HepG2 (cell line): ENCODE results near the gene EFNA3. TPM values are rescaled to one million over a fixed set of nuclear protein-coding genes. Genes with fewer than 3 reads are reported as not detected.

Experiments
- ATF6 ChIP-seq: sonication (generic); formaldehyde crosslinking; conservative IDR thresholded peaks from 2 replicates; pipeline ENCODE4 v1.4.0; 2020; ENCODE audit warnings: missing genetic modification reagents
- ATM ChIP-seq: fragments of 450-650 bp; IDR thresholded peaks from 2 replicates; pipeline ENCODE4 v1.7.1; 2017; ENCODE audit warnings: mild to moderate bottlenecking, borderline replicate concordance
- CENPX ChIP-seq: sonication (generic); formaldehyde crosslinking; IDR thresholded peaks from 2 replicates; pipeline ENCODE4 v1.9.0; 2021; ENCODE audit warnings: mild to moderate bottlenecking, missing genetic modification reagents, moderate library complexity
- GZF1 ChIP-seq: sonication (generic); formaldehyde crosslinking; IDR thresholded peaks from 2 replicates; pipeline ENCODE4 v1.5.1; 2020; ENCODE audit warnings: mild to moderate bottlenecking, missing genetic modification reagents
- HDAC2 ChIP-seq: sonication (generic); formaldehyde crosslinking; IDR thresholded peaks from 2 replicates; pipeline ENCODE4 v1.4.0; 2020; ENCODE audit warnings: missing genetic modification reagents
- MAFF ChIP-seq: IDR thresholded peaks from 2 replicates; pipeline ENCODE4 v1.6.1; 2011; ENCODE audit warnings: low read depth, low read length, improper control_type of control experiment
- MEIS1 ChIP-seq: sonication (generic); formaldehyde crosslinking; IDR thresholded peaks from 2 replicates; pipeline ENCODE4 v1.9.0; 2021; ENCODE audit warnings: mild to moderate bottlenecking, missing genetic modification reagents, moderate library complexity, borderline replicate concordance
- MEIS2 ChIP-seq: sonication (generic); formaldehyde crosslinking; IDR thresholded peaks from 2 replicates; pipeline ENCODE4 v1.9.0; 2021; ENCODE audit warnings: mild to moderate bottlenecking, missing genetic modification reagents
- PRPF4 ChIP-seq: fragments of 200-400 bp; formaldehyde crosslinking; IDR thresholded peaks from 2 replicates; pipeline ENCODE4 v1.6.1; 2016; ENCODE audit warnings: low read length, low read depth; ENCODE audit not compliant: poor library complexity, severe bottlenecking
- RXRB ChIP-seq: IDR thresholded peaks from 2 replicates; pipeline ENCODE4 v1.6.1; 2016; ENCODE audit warnings: borderline replicate concordance, missing genetic modification reagents, missing compliant biosample characterization
- SCMH1 ChIP-seq: sonication (generic); formaldehyde crosslinking; IDR thresholded peaks from 2 replicates; pipeline ENCODE4 v1.9.0; 2021; ENCODE audit warnings: missing genetic modification reagents, mild to moderate bottlenecking, borderline replicate concordance
- SNAPC2 ChIP-seq: sonication (generic); formaldehyde crosslinking; IDR thresholded peaks from 2 replicates; pipeline ENCODE4 v1.8.1; 2022; ENCODE audit warnings: mild to moderate bottlenecking, missing genetic modification reagents
- SSRP1 ChIP-seq: IDR thresholded peaks from 2 replicates; pipeline ENCODE4 v1.6.1; 2016; ENCODE audit warnings: control low read depth
- TRIM24 ChIP-seq: sonication (generic); formaldehyde crosslinking; IDR thresholded peaks from 2 replicates; pipeline ENCODE4 v1.8.0; 2022; ENCODE audit warnings: mild to moderate bottlenecking, missing genetic modification reagents
- ZBTB3 ChIP-seq: sonication (generic); formaldehyde crosslinking; IDR thresholded peaks from 2 replicates; pipeline ENCODE4 v1.4.0; 2020; ENCODE audit warnings: low read depth, mild to moderate bottlenecking, moderate library complexity, missing genetic modification reagents, borderline replicate concordance
- ZKSCAN8 ChIP-seq: IDR thresholded peaks from 2 replicates; pipeline ENCODE4 v1.6.1; 2016; ENCODE audit warnings: borderline replicate concordance, missing genetic modification reagents, missing compliant biosample characterization
- ZNF101 ChIP-seq: sonication (generic); formaldehyde crosslinking; IDR thresholded peaks from 2 replicates; pipeline ENCODE4 v1.4.0; 2020; ENCODE audit warnings: mild to moderate bottlenecking, low read depth, missing genetic modification reagents, borderline replicate concordance
- ZNF30 ChIP-seq: sonication (generic); formaldehyde crosslinking; IDR thresholded peaks from 2 replicates; pipeline ENCODE4 v1.5.0; 2020; ENCODE audit warnings: mild to moderate bottlenecking, missing genetic modification reagents
- ZNF510 ChIP-seq: sonication (generic); formaldehyde crosslinking; IDR thresholded peaks from 2 replicates; pipeline ENCODE4 v1.4.0; 2020; ENCODE audit warnings: low read depth, mild to moderate bottlenecking, missing genetic modification reagents
- ZNF616 ChIP-seq: sonication (generic); formaldehyde crosslinking; IDR thresholded peaks from 2 replicates; pipeline ENCODE4 v1.5.0; 2020; ENCODE audit warnings: low read depth, mild to moderate bottlenecking, missing genetic modification reagents
- ZNF713 ChIP-seq: sonication (generic); formaldehyde crosslinking; IDR thresholded peaks from 2 replicates; pipeline ENCODE4 v1.4.0; 2020; ENCODE audit warnings: mild to moderate bottlenecking, missing genetic modification reagents
- ZNF720 ChIP-seq: sonication (generic); formaldehyde crosslinking; IDR thresholded peaks from 2 replicates; pipeline ENCODE4 v1.4.0; 2020; ENCODE audit warnings: missing genetic modification reagents
- ZNF850 ChIP-seq: sonication (generic); formaldehyde crosslinking; conservative IDR thresholded peaks from 2 replicates; pipeline ENCODE4 v1.9.0; 2021; ENCODE audit warnings: mild to moderate bottlenecking, missing genetic modification reagents
- ZSCAN31 ChIP-seq: sonication (generic); formaldehyde crosslinking; IDR thresholded peaks from 2 replicates; pipeline ENCODE4 v1.5.0; 2020; ENCODE audit warnings: low read depth, mild to moderate bottlenecking, missing genetic modification reagents
- polyA plus RNA-seq, 8 experiments: library from polyadenylated mRNA; depleted of rRNA in 3 of 8; stranded (reverse) in 7 of 8; unstranded in 1 of 8; fragments of >200 nt; fragmentation: Illumina TruSeq in 4 of 8; extraction: Trizol in 4 of 8; gene quantifications; 2 replicates each; pipeline versions ENCODE4 v1.2.1 to v1.2.3, GENCODE V29; 2011 to 2016; ENCODE audit warnings: low read depth in 4 of 8, missing spikeins in 1 of 8, mixed read lengths in 1 of 8; ENCODE audit not compliant: insufficient read depth in 1 of 8
- total RNA-seq, 5 experiments: library from RNA; depleted of rRNA; stranded (reverse); fragments of >200 nt; fragmentation: Illumina TruSeq; extraction: Trizol; gene quantifications; 2 replicates each; pipeline ENCODE4 v1.2.3, GENCODE V29; 2016; ENCODE audit warnings: low read depth in 1 of 5
- TF ChIP-seq, protein P1 (sequence below): IDR thresholded peaks from 2 replicates; pipeline ENCODE4 v1.6.1; 2016; ENCODE audit warnings: missing compliant biosample characterization, missing genetic modification reagents, borderline replicate concordance
- TF ChIP-seq, protein P2 (sequence below): sonication (generic); formaldehyde crosslinking; IDR thresholded peaks from 2 replicates; pipeline ENCODE4 v1.4.0; 2020; ENCODE audit warnings: missing genetic modification reagents, mild to moderate bottlenecking, borderline replicate concordance

Gene EFNA3
- total and polyA plus RNA-seq, 2 of the 13 experiments (the other 11 are each of a cell fraction or from before 2014, with no cell fraction given) = 1.0 to 5.7 TPM

DNA sequence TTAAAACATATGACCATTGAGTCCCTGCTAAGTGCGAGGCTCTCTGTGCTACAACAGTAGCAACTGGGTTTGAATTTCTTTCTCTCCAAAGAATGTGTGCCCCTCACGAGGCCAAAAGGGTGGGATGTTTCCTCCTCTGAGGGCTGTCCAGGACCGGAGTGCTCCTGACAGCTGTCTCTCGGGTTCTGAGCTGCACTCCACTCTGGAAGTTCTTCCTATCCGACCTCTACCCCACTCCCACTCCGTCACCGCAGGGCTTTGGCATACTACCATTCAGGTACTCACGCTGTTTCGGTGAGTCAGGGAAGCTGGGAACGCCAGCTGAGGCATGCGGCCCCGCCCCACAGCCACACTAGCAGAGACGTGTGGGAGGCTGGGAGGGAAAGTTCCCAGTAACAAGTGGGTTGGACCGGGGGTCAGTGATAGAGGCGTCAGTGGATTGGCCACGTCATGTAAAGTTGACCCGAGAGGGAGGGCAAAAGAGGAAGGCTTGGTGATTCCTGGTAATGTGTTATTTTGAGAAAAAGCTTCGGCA lies 56.3 kb downstream of the EFNA3 start (continued):
- TF ChIP-seq RXRB (CRISPR knock-in tag) (peak; percentile 84), SNAPC2 (peak; percentile 78; the same call in 1 of the 2 replicates), ZNF850 (CRISPR knock-in tag) (no peak), ZNF720 (CRISPR knock-in tag) (no peak), CENPX (CRISPR knock-in tag) (no peak), ATM (no peak), ZSCAN31 (CRISPR knock-in tag) (no peak), MAFF (no peak), SSRP1 (CRISPR knock-in tag) (no peak; the same call in 1 of the 2 replicates), SCMH1 (no peak), GZF1 (CRISPR knock-in tag) (no peak), ZNF616 (no peak), ZNF713 (no peak), MEIS2 (CRISPR knock-in tag) (peak; percentile 75; the same call in 1 of the 2 replicates), ATF6 (no peak), PRPF4 (no peak), ZNF510 (no peak), ZKSCAN8 (CRISPR knock-in tag) (no peak; the same call in 1 of the 2 replicates), ZBTB3 (no peak; the same call in 1 of the 2 replicates), ZNF30 (CRISPR knock-in tag) (no peak), HDAC2 (CRISPR knock-in tag) (peak; percentile 82), TRIM24 (no peak), ZNF101 (no peak), MEIS1 (CRISPR knock-in tag) (no peak)
- TF ChIP-seq, protein P1, sequence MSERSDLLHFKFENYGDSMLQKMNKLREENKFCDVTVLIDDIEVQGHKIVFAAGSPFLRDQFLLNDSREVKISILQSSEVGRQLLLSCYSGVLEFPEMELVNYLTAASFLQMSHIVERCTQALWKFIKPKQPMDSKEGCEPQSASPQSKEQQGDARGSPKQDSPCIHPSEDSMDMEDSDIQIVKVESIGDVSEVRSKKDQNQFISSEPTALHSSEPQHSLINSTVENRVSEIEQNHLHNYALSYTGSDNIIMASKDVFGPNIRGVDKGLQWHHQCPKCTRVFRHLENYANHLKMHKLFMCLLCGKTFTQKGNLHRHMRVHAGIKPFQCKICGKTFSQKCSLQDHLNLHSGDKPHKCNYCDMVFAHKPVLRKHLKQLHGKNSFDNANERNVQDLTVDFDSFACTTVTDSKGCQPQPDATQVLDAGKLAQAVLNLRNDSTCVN (CRISPR knock-in tag) = peak; percentile 57
- TF ChIP-seq, protein P2, sequence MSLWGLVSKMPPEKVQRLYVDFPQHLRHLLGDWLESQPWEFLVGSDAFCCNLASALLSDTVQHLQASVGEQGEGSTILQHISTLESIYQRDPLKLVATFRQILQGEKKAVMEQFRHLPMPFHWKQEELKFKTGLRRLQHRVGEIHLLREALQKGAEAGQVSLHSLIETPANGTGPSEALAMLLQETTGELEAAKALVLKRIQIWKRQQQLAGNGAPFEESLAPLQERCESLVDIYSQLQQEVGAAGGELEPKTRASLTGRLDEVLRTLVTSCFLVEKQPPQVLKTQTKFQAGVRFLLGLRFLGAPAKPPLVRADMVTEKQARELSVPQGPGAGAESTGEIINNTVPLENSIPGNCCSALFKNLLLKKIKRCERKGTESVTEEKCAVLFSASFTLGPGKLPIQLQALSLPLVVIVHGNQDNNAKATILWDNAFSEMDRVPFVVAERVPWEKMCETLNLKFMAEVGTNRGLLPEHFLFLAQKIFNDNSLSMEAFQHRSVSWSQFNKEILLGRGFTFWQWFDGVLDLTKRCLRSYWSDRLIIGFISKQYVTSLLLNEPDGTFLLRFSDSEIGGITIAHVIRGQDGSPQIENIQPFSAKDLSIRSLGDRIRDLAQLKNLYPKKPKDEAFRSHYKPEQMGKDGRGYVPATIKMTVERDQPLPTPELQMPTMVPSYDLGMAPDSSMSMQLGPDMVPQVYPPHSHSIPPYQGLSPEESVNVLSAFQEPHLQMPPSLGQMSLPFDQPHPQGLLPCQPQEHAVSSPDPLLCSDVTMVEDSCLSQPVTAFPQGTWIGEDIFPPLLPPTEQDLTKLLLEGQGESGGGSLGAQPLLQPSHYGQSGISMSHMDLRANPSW = no peak
